Measurements from ENCODE around the gene LTC4S. TPM values are rescaled to one million over a fixed set of nuclear protein-coding genes. Genes with fewer than 3 reads are reported as not detected.

The LTC4S gene
- total and polyA plus RNA-seq, 2 experiments from 2014 or later = 1.6 to 3.7 TPM

GRCh38 chr5:179771311-179771895 is 22.4 kb upstream of the LTC4S start:
- Histone ChIP-seq H3K9ac (no peak overlapping the region), H4K20me1 (ENCODE audit: insufficient read depth) (no peaks in the 10 kb centered on the region), H3K9me2 (ENCODE audit: insufficient read depth) (no peaks in the 10 kb centered on the region), H3K4me2 (ENCODE audit: unreplicated experiment) (no peak overlapping the region), H3K27ac (no peak overlapping the region), H3K4me1 (ENCODE audit: insufficient read depth) (peaks cover 8% of the 10 kb centered on the region), H3K4me3 (no peak overlapping the region), H3K79me2 (ENCODE audit: insufficient read depth) (peaks cover 46% of the 10 kb centered on the region), H3K36me3 (ENCODE audit: low read depth) (peaks cover 55% of the 10 kb centered on the region), H3F3A (ENCODE audit: insufficient read depth) (peaks cover 12% of the 10 kb centered on the region), H3K27me3 (replicated peaks; ENCODE audit: insufficient read depth) (no peaks in the 10 kb centered on the region), H2AFZ (no peak overlapping the region), H3K9me3 (ENCODE audit: low read depth) (no peaks in the 10 kb centered on the region)
- no peak for DNase-seq
- in situ Hi-C loops (cut with MboI) = no loop called here
- 98 to 99% methylated on average over 4 of the region's 4 CpGs for WGBS, 2 experiments (ENCODE audit: low coverage in 1 of 2, low lambda C conversion rate in 2 of 2, missing lambda C conversion rate in 2 of 2)
- TF ChIP-seq EZH2phosphoT487 (IDR thresholded peaks at IDR 0.05; ENCODE audit: insufficient read depth, low read depth) = no peak
- no peak for TF ChIP-seq EZH2 (IDR thresholded peaks at IDR 0.05; ENCODE audit: insufficient read depth, poor library complexity, severe bottlenecking)

DNA sequence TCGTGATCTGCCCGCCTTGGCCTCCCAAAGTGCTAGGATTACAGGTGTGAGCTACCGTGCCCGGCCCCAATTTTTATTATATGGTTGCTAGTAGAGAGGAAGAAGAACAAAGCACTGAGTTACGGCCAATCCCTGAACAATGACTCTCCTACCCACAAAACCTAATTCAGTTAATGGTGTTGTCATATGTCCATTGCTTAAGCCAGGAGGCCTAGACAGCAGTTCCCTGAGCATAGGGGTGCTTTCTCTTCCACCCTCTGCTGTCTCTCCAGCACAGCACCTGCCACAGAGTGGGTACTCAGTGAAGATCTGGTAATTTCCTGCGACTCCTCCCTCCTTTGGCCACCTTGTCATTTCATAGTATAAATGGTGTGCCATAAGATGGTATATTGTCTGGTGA is 21.4 kb upstream of the LTC4S start:
- H4K20me1 ChIP-seq (ENCODE audit: insufficient read depth) = no peaks in the 10 kb centered on the region
- H3K4me1 ChIP-seq (ENCODE audit: insufficient read depth) = no peaks in the 10 kb centered on the region
- no peak overlapping the region for H2AFZ ChIP-seq
- no peak overlapping the region for H3K9ac ChIP-seq
- H3K79me2 ChIP-seq (ENCODE audit: insufficient read depth) = peaks cover 37% of the 10 kb centered on the region
- peaks cover 57% of the 10 kb centered on the region; the same call in 1 of the 2 replicates for H3K36me3 ChIP-seq (ENCODE audit: low read depth)
- no peaks in the 10 kb centered on the region for H3K9me3 ChIP-seq (ENCODE audit: low read depth)
- DNase-seq = no peak
- TF ChIP-seq EZH2phosphoT487 (IDR thresholded peaks at IDR 0.05; ENCODE audit: insufficient read depth, low read depth) = no peak
- TF ChIP-seq EZH2 (IDR thresholded peaks at IDR 0.05; ENCODE audit: insufficient read depth, poor library complexity, severe bottlenecking) = no peak
- no peak overlapping the region for H3K4me3 ChIP-seq
- 95 to 96% methylated on average over 6 of the region's 6 CpGs for WGBS, 2 experiments (ENCODE audit: low coverage in 1 of 2, low lambda C conversion rate in 2 of 2, missing lambda C conversion rate in 2 of 2)
- in situ Hi-C loops (cut with MboI) = no loop called here
- no peaks in the 10 kb centered on the region for H3K9me2 ChIP-seq (ENCODE audit: insufficient read depth)
- H3K27me3 ChIP-seq (replicated peaks; ENCODE audit: insufficient read depth) = no peaks in the 10 kb centered on the region
- no peak overlapping the region for H3K4me2 ChIP-seq (ENCODE audit: unreplicated experiment)
- H3K27ac ChIP-seq = no peak overlapping the region
- 0 out of 2 replicates have a peak, but pooled peaks cover 2% of the 10 kb centered on the region for H3F3A ChIP-seq (ENCODE audit: insufficient read depth)

GRCh38 chr5:179773686-179774040 is 20.1 kb upstream of the LTC4S start:
- Histone ChIP-seq H3K9me2 (ENCODE audit: insufficient read depth) (no peaks in the 10 kb centered on the region), H3F3A (ENCODE audit: insufficient read depth) (no peaks in the 10 kb centered on the region), H4K20me1 (ENCODE audit: insufficient read depth) (no peaks in the 10 kb centered on the region), H2AFZ (no peak overlapping the region), H3K4me2 (ENCODE audit: unreplicated experiment) (no peak overlapping the region), H3K36me3 (ENCODE audit: low read depth) (peaks cover 57% of the 10 kb centered on the region; the same call in 1 of the 2 replicates), H3K79me2 (ENCODE audit: insufficient read depth) (peaks cover 24% of the 10 kb centered on the region), H3K4me1 (ENCODE audit: insufficient read depth) (no peaks in the 10 kb centered on the region), H3K27ac (no peak overlapping the region), H3K9me3 (ENCODE audit: low read depth) (no peaks in the 10 kb centered on the region), H3K4me3 (no peak overlapping the region), H3K9ac (no peak overlapping the region), H3K27me3 (replicated peaks; ENCODE audit: insufficient read depth) (no peaks in the 10 kb centered on the region)
- WGBS, 2 experiments (ENCODE audit: low coverage in 1 of 2, low lambda C conversion rate in 2 of 2, missing lambda C conversion rate in 2 of 2) = 86 to 92% methylated on average over 9 of the region's 9 CpGs
- in situ Hi-C loops (cut with MboI) = no loop called here
- TF ChIP-seq EZH2 (IDR thresholded peaks at IDR 0.05; ENCODE audit: insufficient read depth, poor library complexity, severe bottlenecking) = no peak
- no peak for DNase-seq

DNA sequence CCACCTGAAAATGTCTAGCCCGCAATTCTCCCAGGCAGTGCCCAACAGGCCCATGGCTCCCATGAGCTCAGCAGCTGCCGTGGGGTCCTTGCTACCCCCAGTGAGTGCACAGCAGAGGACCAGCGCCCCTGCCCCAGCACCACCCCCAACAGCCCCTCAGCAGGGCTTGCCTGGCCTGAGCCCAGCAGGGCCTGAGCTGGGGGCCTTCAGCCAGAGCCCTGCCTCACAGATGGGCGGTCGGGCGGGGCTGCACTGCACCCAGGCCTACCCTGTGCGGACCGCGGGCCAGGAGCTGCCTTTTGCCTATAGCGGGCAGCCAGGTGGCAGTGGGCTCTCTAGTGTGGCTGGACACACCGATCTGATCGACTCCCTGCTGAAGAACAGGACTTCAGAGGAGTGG is 19.3 kb upstream of the LTC4S start:
- Histone ChIP-seq H3K9me2 (ENCODE audit: insufficient read depth) (no peaks in the 10 kb centered on the region), H4K20me1 (ENCODE audit: insufficient read depth) (no peaks in the 10 kb centered on the region), H3K4me2 (ENCODE audit: unreplicated experiment) (no peak overlapping the region), H3F3A (ENCODE audit: insufficient read depth) (no peaks in the 10 kb centered on the region), H3K36me3 (ENCODE audit: low read depth) (peaks cover 54% of the 10 kb centered on the region; the same call in 1 of the 2 replicates), H3K4me1 (ENCODE audit: insufficient read depth) (no peaks in the 10 kb centered on the region), H3K27ac (no peak overlapping the region), H3K79me2 (ENCODE audit: insufficient read depth) (peaks cover 16% of the 10 kb centered on the region), H2AFZ (no peak overlapping the region), H3K27me3 (replicated peaks; ENCODE audit: insufficient read depth) (no peaks in the 10 kb centered on the region), H3K9ac (no peak overlapping the region), H3K4me3 (no peak overlapping the region), H3K9me3 (ENCODE audit: low read depth) (no peaks in the 10 kb centered on the region)
- in situ Hi-C loops (cut with MboI) = no loop called here
- TF ChIP-seq EZH2phosphoT487 (IDR thresholded peaks at IDR 0.05; ENCODE audit: insufficient read depth, low read depth) = no peak
- TF ChIP-seq EZH2 (IDR thresholded peaks at IDR 0.05; ENCODE audit: insufficient read depth, poor library complexity, severe bottlenecking) = no peak
- DNase-seq = no peak
- WGBS, 2 experiments (ENCODE audit: low coverage in 1 of 2, low lambda C conversion rate in 2 of 2, missing lambda C conversion rate in 2 of 2) = 95 to 97% methylated on average over 10 to 12 of the region's 12 CpGs

Data from GM23248 (cell line).